Endothelial cell of umbilical vein (primary cell): ENCODE results near the gene CRLF1.

Source experiments
- CTCF ChIP-seq, 2 donors: IDR thresholded peaks; 1 replicate in 1 of 2; 2 replicates in 1 of 2; pipeline ENCODE4 v1.5.1; 2011; ENCODE audit warnings: low read length in 2 of 2, mild to moderate bottlenecking in 2 of 2, moderate library complexity in 2 of 2, control low read depth in 1 of 2, inconsistent platforms in 1 of 2, low read depth in 1 of 2; ENCODE audit not compliant: insufficient read depth in 1 of 2; ENCODE audit errors: extremely low read depth in 1 of 2
- EZH2 ChIP-seq: IDR thresholded peaks from 2 replicates; pipeline ENCODE4 v1.6.1; 2012; ENCODE audit warnings: borderline replicate concordance, low read depth, mild to moderate bottlenecking, moderate library complexity, low read length, inconsistent platforms; ENCODE audit not compliant: severe bottlenecking
- FOS ChIP-seq: IDR thresholded peaks from 2 replicates; pipeline ENCODE4 v1.6.1; 2011; ENCODE audit warnings: mild to moderate bottlenecking, low read length, moderate library complexity, borderline replicate concordance; ENCODE audit not compliant: insufficient read depth
- JUN ChIP-seq: IDR thresholded peaks from 2 replicates; pipeline ENCODE4 v1.6.1; 2011; ENCODE audit warnings: borderline replicate concordance, low read depth; ENCODE audit not compliant: insufficient read length, insufficient read depth
- MAX ChIP-seq: IDR thresholded peaks from 2 replicates; pipeline ENCODE4 v1.6.1; 2011; ENCODE audit not compliant: insufficient read depth, insufficient read length
- MYC ChIP-seq: IDR thresholded peaks from one replicate; pipeline ENCODE4 v1.6.1; 2011; ENCODE audit warnings: mild to moderate bottlenecking, low read depth, low read length
- POLR2A ChIP-seq: IDR thresholded peaks from 2 replicates; pipeline ENCODE4 v1.6.1; 2012; ENCODE audit warnings: low read depth, mild to moderate bottlenecking, control low read depth, low read length
- POLR2AphosphoS5 ChIP-seq: IDR thresholded peaks from 2 replicates; pipeline ENCODE4 v1.6.1; 2012; ENCODE audit warnings: low read depth, mild to moderate bottlenecking, control low read depth, low read length, moderate library complexity; ENCODE audit not compliant: insufficient read depth

GRCh38 chr19:18574691-18575291 is 31.8 kb downstream of the CRLF1 start:
- no peak for TF ChIP-seq CTCF (IDR thresholded peaks at IDR 0.05; ENCODE audit: extremely low read depth in 1 of 2, insufficient read depth in 1 of 2, low read depth in 1 of 2, low read length in 2 of 2)
- no peak for TF ChIP-seq FOS
- no peak for TF ChIP-seq POLR2A
- no peak for TF ChIP-seq POLR2AphosphoS5
- no peak for TF ChIP-seq JUN
- TF ChIP-seq EZH2, result no peak
- no peak for TF ChIP-seq MYC
- TF ChIP-seq MAX, result no peak
